BJ (cell line): Measurements from ENCODE around the gene PPP1R14C. TPM values are rescaled to one million over a fixed set of nuclear protein-coding genes. Genes with fewer than 3 reads are reported as not detected.

Experiments
- CTCF ChIA-PET: fragments of 350-600 bp; formaldehyde crosslinking; extraction: SDS; loops from one replicate; lab custom pipeline; 2021; ENCODE audit warnings: antibody characterized with exemption, inconsistent platforms; lab: Yijun Ruan, JAX
- POLR2A ChIA-PET: fragments of 300-600 bp; sonication (Branson Sonifier 250); formaldehyde crosslinking; extraction: SDS; loops from one replicate; lab custom pipeline; 2021; ENCODE audit warnings: antibody characterized with exemption; lab: Charles Lee
- DNase-seq: peaks from one replicate; pipeline ENCODE4 v3.0.0-alpha.2; 2011; ENCODE audit warnings: low read depth
- H3K27me3 ChIP-seq: 2 replicates; pipeline ENCODE4 v1.6.0; 2011; ENCODE audit warnings: low read length; ENCODE audit not compliant: control insufficient read depth, insufficient read depth
- H3K36me3 ChIP-seq: 2 replicates; pipeline ENCODE4 v1.5.1; 2011; ENCODE audit warnings: low read length; ENCODE audit not compliant: control insufficient read depth, insufficient read depth
- H3K4me3 ChIP-seq: 2 replicates; pipeline ENCODE4 v1.5.1; 2011; ENCODE audit warnings: low read depth, mild to moderate bottlenecking, control low read depth, low read length
- CTCF ChIP-seq: IDR thresholded peaks from 2 replicates; pipeline ENCODE4 v1.5.1; 2011; ENCODE audit warnings: low read depth, mild to moderate bottlenecking, control low read depth, inconsistent platforms, low read length, moderate library complexity; ENCODE audit not compliant: insufficient read depth
- polyA plus RNA-seq: library from polyadenylated mRNA; depleted of rRNA; stranded (reverse); fragments of >200 nt; gene quantifications from 2 replicates; pipeline ENCODE4 v1.2.3, GENCODE V29; 2011; rRNA removed
- small RNA-seq: library from RNA; depleted of rRNA; stranded (forward); fragments of <200 nt; gene quantifications from one replicate; pipeline ENCODE3, GENCODE V24; 2012; ENCODE audit warnings: low replicate concordance, low read depth; ENCODE audit not compliant: insufficient read length

Gene PPP1R14C
- polyA plus RNA-seq, 1 experiment = 0.05 TPM

GRCh38 chr6:150297327-150298029 lies 154.6 kb downstream of the PPP1R14C start:
- ChIA-PET CTCF (interaction anchor here (0.6 kb wide), 1 partner anchor 25 kb away, joined by 4 read pairs; no protein-coding TSS in a partner anchor), POLR2A (no interaction called here)
- no peak for TF ChIP-seq CTCF
- Histone ChIP-seq H3K36me3 (no peaks in the 10 kb centered on the region), H3K4me3 (no peak overlapping the region), H3K27me3 (no peaks in the 10 kb centered on the region)
- DNase-seq = no peak

- POLR2A ChIA-PET = no interaction called here
- DNase-seq = no peak
- H3K36me3 ChIP-seq = no peaks in the 10 kb centered on the region
- CTCF ChIA-PET = no interaction called here
- no peak overlapping the region for H3K4me3 ChIP-seq
- no peak for TF ChIP-seq CTCF
- H3K27me3 ChIP-seq = no peaks in the 10 kb centered on the region
These were observed 155.2 kb downstream of the PPP1R14C start for GRCh38 chr6:150298030-150298380.

GRCh38 chr6:150298676-150299075 lies 155.8 kb downstream of the PPP1R14C start:
- no peak for TF ChIP-seq CTCF
- ChIA-PET POLR2A (no interaction called here), CTCF (no interaction called here)
- Histone ChIP-seq H3K27me3 (no peaks in the 10 kb centered on the region), H3K36me3 (no peaks in the 10 kb centered on the region), H3K4me3 (no peak overlapping the region)
- DNase-seq = no peak

Small RNAs within 50 kb of the gene (small RNA-seq; reads per million reads assigned to genes)
- gene RF01210 = not detected

Other genes starting within 250 kb of the PPP1R14C start
- 0.22 and 0.31 TPM in 2 replicates for gene RAET1E, start 244.9 kb upstream of the PPP1R14C start, polyA plus RNA-seq
- gene RAET1G, start 219.9 kb upstream of the PPP1R14C start, polyA plus RNA-seq = 0.77 and 1.1 TPM in 2 replicates
- 15.1 and 22.8 TPM in 2 replicates for gene ULBP2, start 201.0 kb upstream of the PPP1R14C start, polyA plus RNA-seq
- gene ULBP1, start 179.1 kb upstream of the PPP1R14C start, polyA plus RNA-seq = 2.6 TPM in 2 replicates
- not detected in 2 replicates for gene RAET1L, start 117.5 kb upstream of the PPP1R14C start, polyA plus RNA-seq
- gene ULBP3, start 73.9 kb upstream of the PPP1R14C start, polyA plus RNA-seq = 5.6 and 6.0 TPM in 2 replicates
- not detected in 2 replicates for gene IYD, start 226.0 kb downstream of the PPP1R14C start, polyA plus RNA-seq